ENCODE measurements around the gene TNRC6C. TPM values are rescaled to one million over a fixed set of nuclear protein-coding genes. Genes with fewer than 3 reads are reported as not detected.

TNRC6C gene
- total RNA-seq, 4 donors from 2014 or later: 15.8 to 30.3 (median 27.7) TPM

DNA sequence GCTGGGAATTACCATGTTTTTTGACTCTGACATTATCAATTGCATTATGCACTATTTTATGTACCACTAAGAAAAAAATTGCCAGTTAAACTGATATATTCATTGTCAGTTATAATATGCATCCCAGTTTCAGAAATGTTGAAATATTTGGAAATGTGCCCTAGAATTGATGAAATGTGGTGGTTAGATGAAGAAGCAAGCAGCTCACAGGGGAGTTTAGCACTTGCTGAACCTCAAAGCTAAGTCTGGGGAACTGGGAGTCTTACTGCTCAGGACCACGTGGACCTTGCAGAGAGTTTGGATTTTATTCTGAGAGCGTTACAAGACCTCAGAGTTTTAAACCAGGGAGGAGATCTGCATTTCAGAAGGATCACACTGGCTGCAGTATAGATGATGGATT is 67.9 kb downstream of the TNRC6C start:
- Histone ChIP-seq H3K27me3 (no peaks in the 10 kb centered on the region), H3K4me3 (no peak overlapping the region), H3K27ac (no peak overlapping the region), H3K9me3 (no peaks in the 10 kb centered on the region), H3K36me3 (peaks cover 0 to 22% of the 10 kb centered on the region in 2 donors), H3K4me1 (peaks cover 0 to 61% (median 11%) of the 10 kb centered on the region in 3 donors)
- no peak for ATAC-seq
- TF ChIP-seq POLR2A (IDR thresholded peaks at IDR 0.05): no peak
- no peak for TF ChIP-seq EP300 (IDR thresholded peaks at IDR 0.05)
- TF ChIP-seq POLR2AphosphoS5 (IDR thresholded peaks at IDR 0.05): no peak
- no peak for TF ChIP-seq CTCF (IDR thresholded peaks at IDR 0.05)
- 79% methylated on average over 2 of the region's 2 CpGs; no CpG with 5 or more reads in 1 of the 2 donors for WGBS, 2 donors (ENCODE audit: low coverage in 1 of 2)

GRCh38 chr17:78027121-78027520 is 68.6 kb downstream of the TNRC6C start:
- ATAC-seq: no peak
- no peaks in the 10 kb centered on the region for H3K9me3 ChIP-seq
- H3K27ac ChIP-seq: no peak overlapping the region
- H3K4me1 ChIP-seq: peaks cover 0 to 61% (median 11%) of the 10 kb centered on the region in 3 donors
- H3K4me3 ChIP-seq: no peak overlapping the region
- TF ChIP-seq POLR2A (IDR thresholded peaks at IDR 0.05) (no peak), POLR2AphosphoS5 (IDR thresholded peaks at IDR 0.05) (no peak), EP300 (IDR thresholded peaks at IDR 0.05) (no peak), CTCF (IDR thresholded peaks at IDR 0.05) (no peak)
- WGBS, 2 donors (ENCODE audit: low coverage in 1 of 2): 70 to 75% methylated on average over 2 of the region's 2 CpGs
- no peaks in the 10 kb centered on the region for H3K27me3 ChIP-seq
- H3K36me3 ChIP-seq: peaks cover 0 to 30% of the 10 kb centered on the region in 2 donors

DNA sequence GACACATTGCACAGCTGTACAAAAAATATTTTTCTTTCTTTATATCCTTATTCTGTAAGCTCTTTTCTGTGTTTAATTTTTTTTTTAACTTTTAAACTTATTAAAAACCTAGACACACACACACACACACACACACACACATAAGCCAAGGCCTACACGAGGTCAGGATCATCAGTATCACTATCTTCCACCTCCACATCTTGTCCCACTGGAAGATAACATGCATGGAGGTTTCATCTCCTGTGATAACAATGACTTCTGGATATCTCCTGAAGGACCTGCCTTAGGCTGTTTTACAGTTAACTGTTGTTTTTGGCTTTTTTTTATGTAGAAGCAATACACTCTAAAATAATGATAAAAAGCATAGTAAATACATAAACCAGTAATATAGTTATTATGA is 71.2 kb downstream of the TNRC6C start:
- Histone ChIP-seq H3K27me3 (no peaks in the 10 kb centered on the region), H3K9me3 (no peaks in the 10 kb centered on the region), H3K4me1 (peaks cover 2 to 55% (median 11%) of the 10 kb centered on the region in 3 donors), H3K27ac (no peak overlapping the region), H3K36me3 (peaks cover 0 to 50% of the 10 kb centered on the region in 2 donors), H3K4me3 (no peak overlapping the region)
- WGBS, 2 donors (ENCODE audit: low coverage in 1 of 2): 53 to 55% methylated on average over 1 of the region's 1 CpG
- ATAC-seq: no peak
- TF ChIP-seq POLR2AphosphoS5 (IDR thresholded peaks at IDR 0.05) (no peak), CTCF (IDR thresholded peaks at IDR 0.05) (no peak), EP300 (IDR thresholded peaks at IDR 0.05) (no peak), POLR2A (IDR thresholded peaks at IDR 0.05) (no peak)

GRCh38 chr17:78031435-78031834 is 72.9 kb downstream of the TNRC6C start:
- Histone ChIP-seq H3K9me3 (no peaks in the 10 kb centered on the region), H3K4me3 (no peak overlapping the region), H3K27me3 (no peaks in the 10 kb centered on the region), H3K4me1 (peaks cover 4 to 51% (median 7%) of the 10 kb centered on the region in 3 donors), H3K36me3 (peaks cover 0 to 58% of the 10 kb centered on the region in 2 donors), H3K27ac (no peak overlapping the region)
- TF ChIP-seq POLR2A (IDR thresholded peaks at IDR 0.05) (no peak), POLR2AphosphoS5 (IDR thresholded peaks at IDR 0.05) (no peak), CTCF (IDR thresholded peaks at IDR 0.05) (no peak), EP300 (IDR thresholded peaks at IDR 0.05) (no peak)
- ATAC-seq: no peak
- WGBS, 2 donors (ENCODE audit: low coverage in 1 of 2): 87% methylated on average over 3 of the region's 8 CpGs; no CpG with 5 or more reads in 1 of the 2 donors

DNA sequence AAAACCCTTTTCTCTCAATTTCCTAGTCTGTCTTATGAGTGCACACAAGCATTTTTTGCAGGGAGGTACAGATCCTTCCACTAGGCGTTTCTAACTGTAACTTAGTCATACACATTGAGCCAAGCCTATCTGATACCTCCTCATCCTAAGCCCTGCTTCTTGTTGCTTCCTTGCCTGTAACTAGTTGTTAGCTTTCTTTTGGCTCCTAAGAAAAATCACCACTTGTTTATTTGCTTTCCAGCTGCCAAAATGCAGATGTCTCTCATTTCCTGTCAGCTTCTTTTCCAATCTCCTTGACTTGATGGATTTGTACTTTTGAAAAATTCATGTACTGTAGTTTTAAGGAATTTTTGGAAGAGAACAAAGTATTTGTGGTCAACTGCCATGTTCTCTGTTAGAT is 73.7 kb downstream of the TNRC6C start:
- no peak for ATAC-seq
- Histone ChIP-seq H3K27ac (no peak overlapping the region), H3K4me3 (no peak overlapping the region), H3K27me3 (no peaks in the 10 kb centered on the region), H3K9me3 (no peaks in the 10 kb centered on the region), H3K36me3 (peaks cover 0 to 64% of the 10 kb centered on the region in 2 donors), H3K4me1 (peaks cover 0 to 46% (median 4%) of the 10 kb centered on the region in 3 donors)
- no peak for TF ChIP-seq CTCF (IDR thresholded peaks at IDR 0.05)
- TF ChIP-seq POLR2A (IDR thresholded peaks at IDR 0.05): no peak
- TF ChIP-seq EP300 (IDR thresholded peaks at IDR 0.05): no peak
- no peak for TF ChIP-seq POLR2AphosphoS5 (IDR thresholded peaks at IDR 0.05)
- WGBS, 2 donors (ENCODE audit: low coverage in 1 of 2): 0 to 60% methylated on average over 1 of the region's 1 CpG
